ENCODE data around the gene UBE2O. TPM values are rescaled to one million over a fixed set of nuclear protein-coding genes. Genes with fewer than 3 reads are reported as not detected.

The UBE2O gene
- total RNA-seq, 1 experiment from 2014 or later = 57.4 TPM

DNA sequence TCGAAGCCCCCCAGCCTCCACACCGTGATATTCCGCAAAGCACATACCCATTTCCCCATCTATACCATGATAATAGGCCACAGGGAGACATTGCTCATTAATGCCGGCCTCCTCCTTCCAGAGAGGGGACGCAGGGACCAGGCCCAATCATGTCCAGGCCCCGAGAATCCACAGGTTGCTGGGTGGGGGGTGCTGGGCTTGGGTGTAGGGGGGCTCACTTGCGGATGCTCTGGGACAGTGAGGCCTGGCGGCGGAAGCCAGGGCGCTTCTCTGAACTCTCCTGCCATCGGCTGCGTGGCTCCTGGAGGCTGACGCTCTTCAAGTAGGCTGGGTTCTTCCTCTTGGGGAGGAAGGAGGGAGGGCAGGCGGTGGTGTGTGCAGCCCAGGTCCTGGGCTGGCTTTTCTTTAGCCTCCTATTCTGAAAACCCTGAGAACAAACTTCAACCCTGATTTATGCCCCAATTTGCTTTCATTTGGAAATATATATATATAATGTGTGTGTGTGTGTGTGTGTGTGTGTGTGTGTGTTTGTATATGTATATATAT, 26.6 kb upstream of the UBE2O start:
- no peaks in the 10 kb centered on the region for H3K4me1 ChIP-seq (ENCODE audit: insufficient read depth, low read length, poor library complexity, severe bottlenecking)
- no TSS peak for BruUV-seq (replicated peaks)
- ChIA-PET CTCF (no interaction called here), POLR2A (ENCODE audit: low non-redundant PET) (no interaction called here)
- no peak for TF ChIP-seq EZH2 (IDR thresholded peaks at IDR 0.05; ENCODE audit: borderline replicate concordance, low read depth, low read length, poor library complexity, severe bottlenecking)
- TF ChIP-seq, protein P1, sequence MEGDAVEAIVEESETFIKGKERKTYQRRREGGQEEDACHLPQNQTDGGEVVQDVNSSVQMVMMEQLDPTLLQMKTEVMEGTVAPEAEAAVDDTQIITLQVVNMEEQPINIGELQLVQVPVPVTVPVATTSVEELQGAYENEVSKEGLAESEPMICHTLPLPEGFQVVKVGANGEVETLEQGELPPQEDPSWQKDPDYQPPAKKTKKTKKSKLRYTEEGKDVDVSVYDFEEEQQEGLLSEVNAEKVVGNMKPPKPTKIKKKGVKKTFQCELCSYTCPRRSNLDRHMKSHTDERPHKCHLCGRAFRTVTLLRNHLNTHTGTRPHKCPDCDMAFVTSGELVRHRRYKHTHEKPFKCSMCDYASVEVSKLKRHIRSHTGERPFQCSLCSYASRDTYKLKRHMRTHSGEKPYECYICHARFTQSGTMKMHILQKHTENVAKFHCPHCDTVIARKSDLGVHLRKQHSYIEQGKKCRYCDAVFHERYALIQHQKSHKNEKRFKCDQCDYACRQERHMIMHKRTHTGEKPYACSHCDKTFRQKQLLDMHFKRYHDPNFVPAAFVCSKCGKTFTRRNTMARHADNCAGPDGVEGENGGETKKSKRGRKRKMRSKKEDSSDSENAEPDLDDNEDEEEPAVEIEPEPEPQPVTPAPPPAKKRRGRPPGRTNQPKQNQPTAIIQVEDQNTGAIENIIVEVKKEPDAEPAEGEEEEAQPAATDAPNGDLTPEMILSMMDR (conservative IDR thresholded peaks at IDR 0.05; ENCODE audit: low read depth, low read length) = no peak
- H3K27ac ChIP-seq (ENCODE audit: low read depth, low read length, poor library complexity, severe bottlenecking) = no peak overlapping the region
- H3K4me3 ChIP-seq (ENCODE audit: low read depth, low read length, poor library complexity, severe bottlenecking) = no peak overlapping the region
- H3K9me3 ChIP-seq (ENCODE audit: low read depth, low read length, poor library complexity, severe bottlenecking) = no peaks in the 10 kb centered on the region
- H3K36me3 ChIP-seq (ENCODE audit: insufficient read depth, low read length, poor library complexity, severe bottlenecking) = no peaks in the 10 kb centered on the region
- H3K27me3 ChIP-seq (replicated peaks; ENCODE audit: insufficient read depth, low read depth, low read length, poor library complexity) = no peaks in the 10 kb centered on the region
- DNase-seq (ENCODE audit: low spot score) = no peak
- intact Hi-C loops (cut with micrococcal nuclease; ENCODE audit: unreplicated experiment) = no loop called here

DNA sequence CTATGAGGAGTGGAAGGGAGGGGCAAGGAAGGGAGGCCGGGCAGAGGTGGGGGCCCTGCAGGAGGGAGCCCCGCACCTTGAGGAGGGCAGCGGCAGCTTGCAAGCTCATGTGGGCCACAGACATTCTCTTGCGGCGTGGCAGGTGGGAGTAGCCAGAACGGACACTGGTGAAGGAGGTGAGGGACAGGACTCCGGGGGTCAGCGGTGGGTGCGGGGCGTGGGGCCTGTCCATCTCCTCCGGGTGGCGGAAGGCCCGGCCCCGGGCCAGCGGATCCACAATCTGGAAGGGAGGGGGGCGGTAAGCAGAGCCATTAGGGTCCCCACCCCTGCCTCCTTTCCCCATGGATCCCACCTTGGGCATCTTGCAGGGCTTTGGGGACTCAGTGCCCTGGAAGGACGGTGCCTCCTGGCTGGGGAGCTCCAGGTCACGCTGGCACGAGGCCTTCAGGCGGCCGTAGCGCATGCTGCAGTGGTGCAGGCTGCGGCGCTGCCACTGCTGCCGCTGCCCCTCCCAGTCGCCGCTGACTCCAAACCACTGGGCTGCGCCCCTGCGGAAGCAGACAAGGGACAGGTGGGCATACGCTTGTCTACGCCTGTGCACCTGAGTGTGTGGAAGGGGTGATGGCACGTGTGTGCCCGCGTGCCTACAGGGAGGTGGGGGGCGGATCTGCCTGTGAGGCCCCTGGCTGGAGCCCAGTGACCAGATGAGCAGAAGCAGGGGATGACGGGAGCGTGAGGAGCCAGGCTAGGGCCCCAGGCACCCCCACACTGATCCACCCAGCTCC, 26.0 kb upstream of the UBE2O start:
- TF ChIP-seq, protein P1 (conservative IDR thresholded peaks at IDR 0.05; ENCODE audit: low read depth, low read length) = no peak
- no peak for TF ChIP-seq EZH2 (IDR thresholded peaks at IDR 0.05; ENCODE audit: borderline replicate concordance, low read depth, low read length, poor library complexity, severe bottlenecking)
- no peak for DNase-seq (ENCODE audit: low spot score)
- POLR2A ChIA-PET (ENCODE audit: low non-redundant PET) = no interaction called here
- Histone ChIP-seq H3K27ac (ENCODE audit: low read depth, low read length, poor library complexity, severe bottlenecking) (no peak overlapping the region), H3K9me3 (ENCODE audit: low read depth, low read length, poor library complexity, severe bottlenecking) (no peaks in the 10 kb centered on the region), H3K4me1 (ENCODE audit: insufficient read depth, low read length, poor library complexity, severe bottlenecking) (no peaks in the 10 kb centered on the region), H3K27me3 (replicated peaks; ENCODE audit: insufficient read depth, low read depth, low read length, poor library complexity) (no peaks in the 10 kb centered on the region), H3K4me3 (ENCODE audit: low read depth, low read length, poor library complexity, severe bottlenecking) (no peak overlapping the region), H3K36me3 (ENCODE audit: insufficient read depth, low read length, poor library complexity, severe bottlenecking) (no peaks in the 10 kb centered on the region)
- no TSS peak for BruUV-seq (replicated peaks)
- CTCF ChIA-PET = no interaction called here
- intact Hi-C loops (cut with micrococcal nuclease; ENCODE audit: unreplicated experiment) = no loop called here

DNA sequence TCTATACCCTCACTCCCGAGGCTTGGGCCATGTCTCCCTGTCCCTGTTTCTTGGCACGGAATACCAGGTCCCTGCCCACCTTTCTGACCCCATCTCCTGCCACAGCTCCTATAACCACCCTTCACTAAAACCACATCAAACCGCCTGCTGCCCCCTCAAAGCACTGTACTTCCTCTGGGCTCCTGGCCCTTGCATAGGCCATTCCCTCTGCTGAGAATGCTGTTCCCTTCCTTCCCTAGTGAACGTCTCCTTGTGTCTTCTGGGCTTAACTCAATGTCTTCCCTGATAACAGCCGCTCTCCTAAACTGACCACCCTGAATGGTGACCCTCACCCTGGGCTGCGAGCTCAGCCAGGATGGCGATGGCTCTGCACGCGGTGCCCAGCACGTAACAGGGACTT, 25.1 kb upstream of the UBE2O start:
- intact Hi-C loops (cut with micrococcal nuclease; ENCODE audit: unreplicated experiment) = no loop called here
- H3K36me3 ChIP-seq (ENCODE audit: insufficient read depth, low read length, poor library complexity, severe bottlenecking) = no peaks in the 10 kb centered on the region
- no peak for TF ChIP-seq EZH2 (IDR thresholded peaks at IDR 0.05; ENCODE audit: borderline replicate concordance, low read depth, low read length, poor library complexity, severe bottlenecking)
- TF ChIP-seq, protein P1 (conservative IDR thresholded peaks at IDR 0.05; ENCODE audit: low read depth, low read length) = no peak
- no TSS peak for BruUV-seq (replicated peaks)
- ChIA-PET CTCF (interaction anchor here (0.5 kb wide), 1 partner anchor 779 kb away, joined by 5 read pairs; no protein-coding TSS in a partner anchor), POLR2A (ENCODE audit: low non-redundant PET) (no interaction called here)
- no peaks in the 10 kb centered on the region for H3K4me1 ChIP-seq (ENCODE audit: insufficient read depth, low read length, poor library complexity, severe bottlenecking)
- no peak overlapping the region for H3K27ac ChIP-seq (ENCODE audit: low read depth, low read length, poor library complexity, severe bottlenecking)
- H3K9me3 ChIP-seq (ENCODE audit: low read depth, low read length, poor library complexity, severe bottlenecking) = no peaks in the 10 kb centered on the region
- H3K27me3 ChIP-seq (replicated peaks; ENCODE audit: insufficient read depth, low read depth, low read length, poor library complexity) = no peaks in the 10 kb centered on the region
- H3K4me3 ChIP-seq (ENCODE audit: low read depth, low read length, poor library complexity, severe bottlenecking) = no peak overlapping the region
- DNase-seq (ENCODE audit: low spot score) = no peak
